ENCODE data around the gene MPL. TPM values are rescaled to one million over a fixed set of nuclear protein-coding genes. Genes with fewer than 3 reads are reported as not detected.

MPL gene
- total RNA-seq, 1 experiment from 2014 or later: not detected

GRCh38 chr1:43315963-43316737 is 21.5 kb upstream of the MPL start:
- H4K20me1 ChIP-seq (ENCODE audit: insufficient read depth): no peaks in the 10 kb centered on the region
- peaks cover 0 to 15% of the 10 kb centered on the region in 2 experiments; a peak in 2 of 4 replicates for H3K4me1 ChIP-seq (ENCODE audit: control insufficient read depth in 1 of 2, insufficient read depth in 2 of 2, low read length in 2 of 2)
- no peak overlapping the region for H3K27ac ChIP-seq (ENCODE audit: low read depth, low read length)
- no peaks in the 10 kb centered on the region for H3K27me3 ChIP-seq (ENCODE audit: insufficient read depth, low read length)
- TF ChIP-seq CEBPB (IDR thresholded peaks at IDR 0.05; ENCODE audit: low read depth): no peak
- TF ChIP-seq FOSL1 (IDR thresholded peaks at IDR 0.05; ENCODE audit: low read depth): no peak
- no peak for TF ChIP-seq SRF (IDR thresholded peaks at IDR 0.05; ENCODE audit: low read depth)
- TF ChIP-seq ZBTB33 (IDR thresholded peaks at IDR 0.05; ENCODE audit: extremely low read depth, insufficient replicate concordance, low read length): no peak
- TF ChIP-seq RAD21 (IDR thresholded peaks at IDR 0.05; ENCODE audit: low read depth): no peak
- TF ChIP-seq CBX3 (IDR thresholded peaks at IDR 0.05; ENCODE audit: low read depth): no peak
- TF ChIP-seq, protein P1, sequence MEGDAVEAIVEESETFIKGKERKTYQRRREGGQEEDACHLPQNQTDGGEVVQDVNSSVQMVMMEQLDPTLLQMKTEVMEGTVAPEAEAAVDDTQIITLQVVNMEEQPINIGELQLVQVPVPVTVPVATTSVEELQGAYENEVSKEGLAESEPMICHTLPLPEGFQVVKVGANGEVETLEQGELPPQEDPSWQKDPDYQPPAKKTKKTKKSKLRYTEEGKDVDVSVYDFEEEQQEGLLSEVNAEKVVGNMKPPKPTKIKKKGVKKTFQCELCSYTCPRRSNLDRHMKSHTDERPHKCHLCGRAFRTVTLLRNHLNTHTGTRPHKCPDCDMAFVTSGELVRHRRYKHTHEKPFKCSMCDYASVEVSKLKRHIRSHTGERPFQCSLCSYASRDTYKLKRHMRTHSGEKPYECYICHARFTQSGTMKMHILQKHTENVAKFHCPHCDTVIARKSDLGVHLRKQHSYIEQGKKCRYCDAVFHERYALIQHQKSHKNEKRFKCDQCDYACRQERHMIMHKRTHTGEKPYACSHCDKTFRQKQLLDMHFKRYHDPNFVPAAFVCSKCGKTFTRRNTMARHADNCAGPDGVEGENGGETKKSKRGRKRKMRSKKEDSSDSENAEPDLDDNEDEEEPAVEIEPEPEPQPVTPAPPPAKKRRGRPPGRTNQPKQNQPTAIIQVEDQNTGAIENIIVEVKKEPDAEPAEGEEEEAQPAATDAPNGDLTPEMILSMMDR (IDR thresholded peaks at IDR 0.05 in 2 of 3, conservative IDR thresholded peaks at IDR 0.05 in 1 of 3; ENCODE audit: borderline replicate concordance in 1 of 3, insufficient read depth in 1 of 3, low read depth in 2 of 3, low read length in 2 of 3): no peak
- no peak for TF ChIP-seq REST (IDR thresholded peaks at IDR 0.05; ENCODE audit: low read depth)
- no peak for TF ChIP-seq YY1 (IDR thresholded peaks at IDR 0.05; ENCODE audit: extremely low read depth, insufficient replicate concordance, low read depth, low read length)
- TF ChIP-seq, protein P2, sequence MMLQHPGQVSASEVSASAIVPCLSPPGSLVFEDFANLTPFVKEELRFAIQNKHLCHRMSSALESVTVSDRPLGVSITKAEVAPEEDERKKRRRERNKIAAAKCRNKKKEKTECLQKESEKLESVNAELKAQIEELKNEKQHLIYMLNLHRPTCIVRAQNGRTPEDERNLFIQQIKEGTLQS (IDR thresholded peaks at IDR 0.05): no peak
- DNase-seq (ENCODE audit: low read depth, low spot score): no peak
- BruUV-seq (replicated peaks): no TSS peak
- H3K9me3 ChIP-seq (ENCODE audit: control insufficient read depth in 1 of 2, insufficient read depth in 1 of 2, low read depth in 1 of 2, low read length in 2 of 2): no peaks in the 10 kb centered on the region
- no peak overlapping the region for H3K9ac ChIP-seq (ENCODE audit: low read length)
- intact Hi-C loops (cut with micrococcal nuclease): no loop called here
- no peaks in the 10 kb centered on the region for H3K9me2 ChIP-seq (ENCODE audit: insufficient read depth)
- ChIA-PET RAD21 (ENCODE audit: low non-redundant PET in 1 of 2, low total read pairs in 2 of 2, uncharacterized antibody in 2 of 2, unreplicated experiment in 2 of 2) (no interaction called here), CTCF (interaction anchor here (0.6 kb wide), 1 partner anchor 43 kb away, joined by 5 read pairs; the partner anchor contains the start of gene CDC20), POLR2A (no interaction called here)
- ATAC-seq: no peak
- H3K36me3 ChIP-seq (ENCODE audit: control insufficient read depth in 1 of 2, insufficient read depth in 2 of 2, low read length in 2 of 2): no peaks in the 10 kb centered on the region
- H3K4me2 ChIP-seq (ENCODE audit: low read length): no peak overlapping the region
- H3K4me3 ChIP-seq (replicated peaks in 1 of 2; ENCODE audit: low read depth in 1 of 2, low read length in 2 of 2): no peak overlapping the region
- H2AFZ ChIP-seq (ENCODE audit: low read depth, low read length, poor library complexity, severe bottlenecking): no peak overlapping the region
- no peaks in the 10 kb centered on the region for H3K79me2 ChIP-seq (ENCODE audit: insufficient read depth, low read length)
